Thoracic aorta (tissue), 2 donors: Measurements from ENCODE around the gene UBA5. TPM values are rescaled to one million over a fixed set of nuclear protein-coding genes. Genes with fewer than 3 reads are reported as not detected.
"Not testable (repeated sequence)": the region's sequence is repeated elsewhere in the genome, so short reads cannot be mapped to it uniquely, and the experiment has no call there.

ENCODE experiments used
- ATAC-seq: fragments of 150-250 bp; one replicate; pipeline ENCODE4 v1.8.0; 2017; ENCODE audit warnings: low read depth; ENCODE audit not compliant: insufficient number of reproducible peaks, low FRiP score
- DNase-seq: peaks from one replicate; pipeline ENCODE4 v3.0.0-alpha.2; 2020; ENCODE audit warnings: low spot score
- H3K27ac ChIP-seq, 2 donors: fragments of 200-600 bp; sonication (generic); 1 replicate in 1 of 2; 2 replicates in 1 of 2; pipeline ENCODE4 v1.5.1; 2016; ENCODE audit warnings: mild to moderate bottlenecking in 2 of 2, moderate library complexity in 2 of 2
- H3K27me3 ChIP-seq: fragments of 200-600 bp; sonication (generic); replicated peaks from 2 replicates; pipeline ENCODE4 v1.6.0; 2016; ENCODE audit warnings: mild to moderate bottlenecking; ENCODE audit not compliant: insufficient read depth
- H3K36me3 ChIP-seq: fragments of 200-600 bp; sonication (generic); one replicate; pipeline ENCODE4 v1.5.1; 2016
- H3K4me1 ChIP-seq, 2 donors: fragments of 200-600 bp; sonication (generic); 1 replicate in 1 of 2; 2 replicates in 1 of 2; pipeline versions ENCODE4 v1.5.1 to v1.6.0; 2016; ENCODE audit warnings: low read depth in 2 of 2, mild to moderate bottlenecking in 1 of 2; ENCODE audit not compliant: control insufficient read depth in 1 of 2
- H3K4me3 ChIP-seq: fragments of 200-600 bp; sonication (generic); 2 replicates; pipeline ENCODE4 v1.5.1; 2016; ENCODE audit warnings: mild to moderate bottlenecking
- H3K9me3 ChIP-seq: fragments of 200-600 bp; sonication (generic); 2 replicates; pipeline ENCODE4 v1.5.1; 2016
- total RNA-seq, 2 donors: library from RNA; depleted of rRNA; stranded (reverse); fragments of >200 nt; gene quantifications; one replicate each; pipeline versions ENCODE4 v1.1.0 to v1.2.3, GENCODE V29; 2016
- TF ChIP-seq, protein P1 (sequence below): fragments of 200-600 bp; sonication (generic); IDR thresholded peaks from one replicate; pipeline ENCODE4 v1.5.1; 2019; ENCODE audit warnings: antibody characterized with exemption

The UBA5 gene
- 10 to 100 TPM; 26.4 to 52.4 TPM for total RNA-seq

DNA sequence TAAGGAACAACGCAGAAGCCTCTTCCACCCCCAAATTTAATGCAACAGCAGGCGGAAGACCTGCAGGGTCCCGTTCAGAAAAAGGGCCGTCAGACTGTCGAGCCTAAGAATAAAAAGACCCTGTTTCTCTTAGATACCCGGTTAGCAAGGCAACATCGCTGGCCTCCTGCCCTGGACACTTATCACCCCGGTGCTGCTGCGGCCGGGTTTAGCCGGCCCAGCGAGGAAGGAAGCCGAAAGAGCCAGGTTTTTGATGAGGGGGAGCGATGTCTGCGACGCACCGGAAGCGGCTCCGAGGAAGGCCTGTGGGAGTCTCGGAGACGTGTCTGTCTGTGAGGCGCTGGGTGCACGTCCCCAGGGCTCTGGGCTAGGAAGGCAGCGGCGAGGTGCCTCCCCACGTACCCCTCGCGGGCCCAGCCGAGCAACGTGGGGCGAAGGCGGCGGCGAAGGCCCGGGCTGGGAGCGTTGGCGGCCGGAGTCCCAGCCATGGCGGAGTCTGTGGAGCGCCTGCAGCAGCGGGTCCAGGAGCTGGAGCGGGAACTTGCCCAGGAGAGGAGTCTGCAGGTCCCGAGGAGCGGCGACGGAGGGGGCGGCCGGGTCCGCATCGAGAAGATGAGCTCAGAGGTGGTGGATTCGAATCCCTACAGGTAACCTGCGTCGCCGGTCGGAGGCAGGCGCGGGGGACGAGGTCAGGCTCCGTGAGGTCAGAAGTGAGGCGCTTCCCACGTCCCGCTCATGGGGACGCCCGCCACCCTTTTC lies at the start of gene UBA5:
TSS of gene UBA5 (plus strand) at position 278 of the 759 bp plus-strand sequence. CDS start at position 487, 209 bp downstream.
- no peaks in the 10 kb centered on the region for H3K9me3 ChIP-seq
- peak within 1 kb of the TSS; percentile 88 for H3K4me3 ChIP-seq
- no peaks in the 10 kb centered on the region for H3K27me3 ChIP-seq
- peaks cover 25 to 44% of the 10 kb centered on the region in 2 donors for H3K4me1 ChIP-seq
- H3K36me3 ChIP-seq = no peaks in the 10 kb centered on the region
- peak within 1 kb of the TSS; percentile 95 to 96 for H3K27ac ChIP-seq
- DNase-seq = no peak
- peak; percentile 58 for ATAC-seq
- TF ChIP-seq, protein P1, sequence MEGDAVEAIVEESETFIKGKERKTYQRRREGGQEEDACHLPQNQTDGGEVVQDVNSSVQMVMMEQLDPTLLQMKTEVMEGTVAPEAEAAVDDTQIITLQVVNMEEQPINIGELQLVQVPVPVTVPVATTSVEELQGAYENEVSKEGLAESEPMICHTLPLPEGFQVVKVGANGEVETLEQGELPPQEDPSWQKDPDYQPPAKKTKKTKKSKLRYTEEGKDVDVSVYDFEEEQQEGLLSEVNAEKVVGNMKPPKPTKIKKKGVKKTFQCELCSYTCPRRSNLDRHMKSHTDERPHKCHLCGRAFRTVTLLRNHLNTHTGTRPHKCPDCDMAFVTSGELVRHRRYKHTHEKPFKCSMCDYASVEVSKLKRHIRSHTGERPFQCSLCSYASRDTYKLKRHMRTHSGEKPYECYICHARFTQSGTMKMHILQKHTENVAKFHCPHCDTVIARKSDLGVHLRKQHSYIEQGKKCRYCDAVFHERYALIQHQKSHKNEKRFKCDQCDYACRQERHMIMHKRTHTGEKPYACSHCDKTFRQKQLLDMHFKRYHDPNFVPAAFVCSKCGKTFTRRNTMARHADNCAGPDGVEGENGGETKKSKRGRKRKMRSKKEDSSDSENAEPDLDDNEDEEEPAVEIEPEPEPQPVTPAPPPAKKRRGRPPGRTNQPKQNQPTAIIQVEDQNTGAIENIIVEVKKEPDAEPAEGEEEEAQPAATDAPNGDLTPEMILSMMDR = no peak

DNA sequence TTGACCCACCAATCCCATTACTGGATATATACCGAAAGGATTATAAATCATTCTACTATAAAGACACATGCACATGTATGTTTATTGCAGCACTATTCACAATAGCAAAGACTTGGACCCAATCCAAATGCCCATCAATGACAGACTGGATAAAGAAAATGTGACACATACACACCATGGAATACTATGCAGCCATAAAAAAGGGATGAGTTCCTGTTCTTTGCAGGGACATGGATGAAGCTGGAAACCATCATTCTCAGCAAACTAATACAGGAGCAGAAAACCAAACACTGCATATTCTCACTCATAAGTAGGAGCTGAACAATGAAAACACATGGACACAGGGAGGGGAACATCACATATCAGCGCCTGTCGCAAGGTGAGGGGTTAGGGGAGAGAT lies 44.8 kb upstream of the UBA5 start:
- H3K9me3 ChIP-seq, H3K36me3 ChIP-seq, H3K4me3 ChIP-seq, DNase-seq, H3K27me3 ChIP-seq, H3K27ac ChIP-seq, H3K4me1 ChIP-seq, ATAC-seq: not testable (repeated sequence)

DNA sequence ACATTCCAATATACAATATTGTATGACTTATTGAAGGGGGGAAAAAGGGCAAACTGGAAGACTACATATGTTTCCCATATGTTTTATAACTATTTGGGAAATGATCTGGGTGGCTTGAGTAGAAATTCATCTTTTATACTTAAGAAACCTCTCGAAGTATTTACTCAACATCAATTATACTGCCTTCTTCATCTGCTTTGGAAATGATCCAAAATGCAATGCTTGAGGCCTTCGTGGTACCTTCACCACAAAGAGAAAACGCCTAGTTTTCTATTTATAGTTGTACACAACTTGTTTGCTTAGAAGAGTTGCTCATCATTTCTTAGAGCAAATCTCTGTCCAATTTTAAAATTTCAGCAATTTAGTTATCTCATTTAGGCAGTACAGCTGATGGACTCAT lies 44.2 kb upstream of the UBA5 start:
- H3K9me3 ChIP-seq = no peaks in the 10 kb centered on the region
- H3K4me1 ChIP-seq = peaks cover 10 to 15% of the 10 kb centered on the region in 2 donors
- no peak overlapping the region for H3K4me3 ChIP-seq
- DNase-seq (no peak), ATAC-seq (no peak)
- no peak overlapping the region for H3K27ac ChIP-seq
- H3K36me3 ChIP-seq = no peaks in the 10 kb centered on the region
- no peaks in the 10 kb centered on the region for H3K27me3 ChIP-seq
- TF ChIP-seq, protein P1 = no peak

DNA sequence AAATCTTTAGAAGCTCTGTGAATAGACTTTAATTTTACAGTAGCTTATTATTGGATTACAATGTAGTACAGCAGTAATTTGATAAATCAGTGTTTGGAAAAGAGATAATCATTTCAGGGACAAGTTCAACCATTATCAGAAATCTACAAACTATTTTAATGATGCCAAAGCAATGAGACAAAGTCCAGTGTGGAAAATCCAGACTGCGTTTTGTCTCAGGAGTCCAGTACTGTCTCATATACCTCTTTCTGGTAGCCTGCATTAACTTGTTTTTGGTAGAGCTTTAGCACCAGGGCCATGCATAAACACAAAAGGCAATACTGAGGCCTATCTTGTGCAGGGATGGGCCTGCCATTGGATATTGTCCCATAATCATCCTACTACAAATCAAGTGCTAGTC lies 43.3 kb upstream of the UBA5 start:
- TF ChIP-seq, protein P1 = no peak
- Histone ChIP-seq H3K27ac (no peak overlapping the region), H3K36me3 (no peaks in the 10 kb centered on the region), H3K27me3 (no peaks in the 10 kb centered on the region), H3K4me1 (peaks cover 10 to 15% of the 10 kb centered on the region in 2 donors), H3K9me3 (no peaks in the 10 kb centered on the region), H3K4me3 (no peak overlapping the region)
- no peak for ATAC-seq
- DNase-seq = no peak

DNA sequence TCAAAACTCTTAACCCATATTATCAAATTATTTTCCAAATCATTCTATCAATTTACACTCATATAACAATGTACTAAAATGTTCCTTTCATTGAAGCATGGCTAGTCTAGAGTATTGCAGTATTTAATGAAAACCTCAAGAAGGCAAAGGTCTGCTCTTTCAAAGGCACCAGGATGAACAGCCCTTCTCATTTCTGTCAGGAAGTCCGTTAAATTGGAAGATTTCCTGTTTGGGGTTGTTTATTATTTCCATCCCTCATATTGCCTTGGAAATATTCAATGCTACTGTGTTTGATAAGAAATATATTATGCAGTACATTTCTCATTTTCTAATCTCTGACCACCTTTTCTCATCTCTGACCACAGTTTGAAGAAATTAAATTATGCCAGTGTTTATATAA lies 38.0 kb upstream of the UBA5 start:
- peaks cover 32 to 39% of the 10 kb centered on the region in 2 donors for H3K4me1 ChIP-seq
- no peaks in the 10 kb centered on the region for H3K9me3 ChIP-seq
- no peaks in the 10 kb centered on the region for H3K36me3 ChIP-seq
- no peak overlapping the region for H3K4me3 ChIP-seq
- peak overlapping the region in 1 of 2 donors; percentile 64 for H3K27ac ChIP-seq
- ATAC-seq (no peak), DNase-seq (no peak)
- no peaks in the 10 kb centered on the region for H3K27me3 ChIP-seq
- TF ChIP-seq, protein P1 = no peak
